ENCODE results near the gene CACNB4.

- TF ChIP-seq CTCF (IDR thresholded peaks at IDR 0.05), result no peak
- TF ChIP-seq POLR2A (IDR thresholded peaks at IDR 0.05), result no peak
Measured at GRCh38 chr2:152051436-152051835, 47.4 kb downstream of the CACNB4 start.

Data from sigmoid colon (tissue), 3 donors.